ENCODE measurements around the gene ALLC.

The ALLC gene

DNA sequence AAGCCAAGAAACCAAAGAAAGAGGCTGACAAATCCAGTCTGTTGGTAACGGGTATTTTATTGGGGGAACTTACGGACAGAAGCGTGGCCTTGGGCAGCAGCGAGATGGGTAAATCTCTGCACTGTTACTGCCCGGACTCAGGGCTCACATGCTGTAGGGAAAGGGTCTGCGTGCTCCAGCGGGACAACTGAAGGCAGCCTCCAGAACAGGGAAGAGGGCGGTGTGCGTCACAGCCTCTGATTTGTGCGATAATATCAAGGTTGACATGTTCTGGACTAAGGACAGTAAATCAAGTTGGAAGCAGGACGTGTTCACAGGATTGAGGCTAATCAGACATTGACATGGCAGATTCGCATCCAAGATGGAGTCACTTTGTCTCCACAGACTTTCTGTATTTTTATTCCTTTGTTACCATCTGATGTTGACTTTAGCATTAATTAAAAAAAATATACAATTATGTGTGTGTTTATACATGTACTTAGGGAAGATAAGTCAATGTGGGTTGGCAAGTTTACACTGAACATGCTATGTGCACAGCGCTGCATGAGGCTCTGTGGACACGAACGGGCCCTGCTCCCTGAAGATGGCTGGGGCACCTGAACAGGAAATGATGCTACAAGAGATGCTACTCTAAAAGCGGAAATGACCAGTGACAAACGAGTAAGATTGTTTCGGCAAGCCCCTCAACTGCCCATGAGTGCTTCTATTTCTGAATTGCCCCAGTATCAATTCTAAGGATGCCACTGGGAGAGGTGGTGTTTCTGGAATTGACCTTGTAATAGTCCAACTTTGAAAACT, 22.7 kb downstream of the ALLC start:
- DNase-seq = no peak

DNA sequence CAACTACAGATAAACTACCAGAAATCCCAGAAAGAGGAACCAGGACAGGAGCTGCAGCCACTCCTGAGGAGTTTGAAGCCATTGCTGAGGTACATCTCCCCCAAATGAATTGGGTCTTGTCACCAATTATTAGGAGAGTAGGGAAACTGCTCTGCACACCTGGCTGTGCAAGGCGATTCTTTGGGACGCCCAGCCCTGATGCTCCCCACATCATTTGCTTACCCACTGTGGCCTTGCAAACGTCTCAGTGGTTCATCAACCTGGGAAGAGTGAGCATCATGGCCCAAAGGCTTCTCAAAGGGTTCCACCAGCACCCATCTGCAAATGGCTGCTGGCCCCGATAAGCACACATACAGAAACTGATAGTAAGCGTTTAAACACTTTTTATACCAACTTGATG, 23.6 kb downstream of the ALLC start:
- no peak for DNase-seq

DNA sequence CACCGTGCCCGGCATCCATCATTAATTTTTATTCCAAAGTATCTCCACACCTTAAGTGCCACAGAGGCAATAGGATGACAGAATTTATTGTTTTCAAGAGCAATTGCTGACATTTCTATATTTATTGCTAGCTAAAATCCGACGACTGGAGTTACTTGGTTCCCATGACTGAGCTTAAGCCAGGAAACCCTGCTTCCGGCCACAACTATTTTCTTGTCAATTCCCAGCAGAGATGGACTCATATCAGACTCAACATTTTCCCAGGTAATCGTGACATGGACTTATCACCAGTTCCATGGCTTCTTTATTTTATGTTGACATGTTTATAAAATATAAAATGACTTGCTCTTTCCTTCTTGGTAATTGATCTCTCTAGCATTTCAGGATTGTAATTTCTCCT, 24.8 kb downstream of the ALLC start:
- DNase-seq = no peak

DNA sequence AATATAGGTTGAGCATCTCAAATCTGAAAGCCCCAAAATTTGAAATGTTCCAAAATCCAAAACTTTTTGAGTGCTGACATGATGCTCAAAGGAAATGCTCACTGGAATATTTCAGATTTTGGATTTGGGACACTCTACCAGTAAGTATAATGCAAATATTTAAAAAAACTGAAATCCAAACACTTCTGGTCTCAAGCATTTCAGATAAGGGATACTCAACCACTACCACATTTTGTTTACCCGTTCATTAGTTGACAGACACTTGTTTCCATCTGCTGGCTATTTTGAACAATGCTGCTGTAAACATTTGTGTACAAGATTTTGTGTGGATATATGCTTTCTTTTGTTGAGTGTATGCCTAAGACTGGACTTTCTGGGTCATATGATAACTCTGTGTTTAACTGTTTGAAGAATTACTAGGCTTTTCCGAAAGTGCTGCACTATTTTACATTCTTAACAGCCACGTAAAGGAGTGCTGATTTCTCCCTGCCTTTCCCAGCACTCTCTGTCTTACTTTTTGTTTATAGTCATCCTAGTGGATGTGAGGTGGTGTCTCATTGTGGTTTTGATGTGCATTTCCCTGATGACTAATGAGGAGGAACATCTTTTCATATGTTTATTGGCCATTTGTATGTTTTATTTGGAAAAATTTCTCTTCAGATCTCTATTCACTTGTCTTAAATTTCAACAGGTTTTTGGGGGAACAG, 25.9 kb downstream of the ALLC start:
- DNase-seq = no peak

DNA sequence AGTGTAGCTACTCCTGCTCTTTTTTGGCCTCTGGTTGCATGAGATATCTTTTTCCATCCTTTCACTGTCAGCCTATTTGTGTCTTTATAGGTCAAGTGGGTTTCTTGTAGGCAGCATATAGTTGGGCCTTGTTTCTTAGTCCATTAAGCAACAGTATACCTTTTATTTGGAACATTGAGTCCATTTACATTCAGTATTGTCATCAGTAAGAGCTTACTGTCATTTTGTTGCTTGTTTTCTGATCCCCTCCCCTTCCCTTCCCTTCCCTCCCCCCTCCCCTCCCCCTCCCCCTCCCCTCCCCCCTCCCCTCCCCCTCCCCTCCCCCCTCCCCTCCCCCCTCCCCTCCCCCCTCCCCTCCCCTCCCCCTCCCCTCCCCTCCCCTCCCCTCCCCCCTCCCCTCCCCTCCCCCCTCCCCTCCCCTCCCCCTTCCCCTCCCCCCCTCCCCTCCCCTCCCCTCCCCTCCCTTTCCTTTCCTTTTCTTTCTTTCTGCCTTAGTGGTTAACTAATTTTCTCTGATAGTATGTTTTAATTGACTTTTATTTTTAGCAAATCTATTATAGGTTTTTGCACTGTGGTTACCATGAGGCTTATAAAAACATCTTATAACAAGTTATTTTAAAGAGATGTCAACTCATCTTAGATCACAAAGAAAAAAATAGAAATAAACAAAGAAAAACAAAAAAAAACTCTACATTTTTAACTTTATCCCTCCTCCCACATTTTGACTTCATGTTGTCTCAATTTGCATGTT, 32.2 kb downstream of the ALLC start:
- no peak for DNase-seq

DNA sequence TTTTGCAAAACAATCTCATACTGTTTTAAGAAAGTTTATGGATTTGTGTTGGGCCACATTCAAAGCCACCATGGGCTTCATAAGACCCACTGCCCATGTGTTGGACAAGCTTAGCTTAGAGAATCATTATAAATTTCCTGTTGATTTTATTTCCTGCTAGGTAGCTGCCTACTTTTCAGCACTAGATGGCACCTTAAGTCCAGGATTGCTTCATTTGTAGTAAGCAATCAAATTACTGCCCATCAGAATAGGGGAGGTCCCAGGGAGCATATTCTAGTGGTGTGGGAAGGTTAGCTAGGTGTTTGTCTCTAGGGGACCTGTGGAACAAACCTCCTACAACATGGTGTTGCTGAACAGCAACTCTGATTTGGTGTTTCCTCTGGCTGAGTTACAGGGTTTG, 34.4 kb downstream of the ALLC start:
- no peak for DNase-seq

DNA sequence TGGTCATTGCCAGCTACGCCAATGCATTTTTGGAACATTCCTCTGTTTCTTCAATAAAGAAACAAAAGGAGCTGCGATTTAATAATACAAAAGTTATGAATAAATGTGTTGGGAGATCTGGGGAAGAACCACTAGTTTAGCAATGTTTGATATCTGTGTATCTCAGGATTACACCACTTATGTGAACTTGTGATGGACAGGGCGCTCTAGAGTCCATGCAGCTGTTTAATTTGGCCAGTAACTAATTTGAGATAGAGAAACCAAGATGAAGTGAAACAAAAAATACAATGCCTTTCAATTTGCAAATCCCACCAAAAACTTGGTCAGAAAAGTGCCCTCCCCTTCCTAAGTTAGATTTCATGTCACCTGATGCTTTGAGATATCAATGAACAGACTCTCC, 38.5 kb downstream of the ALLC start:
- no peak for DNase-seq

DNA sequence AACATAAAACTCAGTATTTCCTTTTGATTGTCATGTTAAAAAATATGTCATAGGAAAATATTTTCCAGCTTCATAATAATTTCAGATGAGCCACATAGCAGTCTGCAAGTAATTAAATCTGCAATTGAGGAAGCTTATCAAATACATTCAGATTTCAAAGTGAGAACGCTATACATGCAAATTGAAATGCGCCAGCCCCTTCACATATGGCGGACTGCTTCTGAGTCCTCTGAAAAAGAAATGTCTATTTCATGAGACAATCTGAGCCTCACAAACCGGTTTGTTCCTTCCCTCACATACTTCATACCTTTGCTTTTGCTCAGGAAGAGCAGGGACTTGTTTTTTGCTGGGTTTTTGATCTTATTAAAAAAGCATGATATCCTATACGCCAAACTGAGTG, 43.1 kb downstream of the ALLC start:
- no peak for DNase-seq

DNA sequence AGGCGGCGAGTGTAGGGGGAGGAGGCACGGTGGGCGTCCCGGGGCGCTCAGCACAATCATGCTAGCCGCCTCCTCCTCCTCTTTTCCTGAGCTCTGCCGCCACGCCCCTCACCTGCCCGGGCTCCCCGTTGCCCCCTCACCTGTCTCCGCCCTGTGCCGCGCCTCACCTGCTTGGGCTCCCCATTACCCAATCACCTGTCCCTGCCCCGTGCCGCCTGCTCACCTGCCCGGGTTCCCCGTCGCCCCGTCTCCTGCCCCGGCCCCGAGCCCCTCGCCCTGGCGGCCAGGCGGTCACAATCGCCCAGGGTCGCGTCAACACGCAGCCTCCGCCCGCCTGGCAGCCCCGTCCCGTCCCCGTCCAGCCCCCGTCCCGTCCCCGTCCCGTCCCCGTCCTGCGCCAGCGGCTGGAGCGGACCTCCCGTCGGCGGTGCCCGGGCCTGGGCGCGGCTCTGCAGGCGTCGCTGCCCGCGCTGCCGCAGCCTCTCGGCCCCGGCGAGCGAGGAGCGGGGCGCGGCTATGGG, 45.3 kb downstream of the ALLC start, which contains the start of gene DCDC2C:
TSS of gene DCDC2C (plus strand) at position 340 of the 521 bp plus-strand sequence. CDS start at position 517, 177 bp downstream.
- no peak for DNase-seq

DNA sequence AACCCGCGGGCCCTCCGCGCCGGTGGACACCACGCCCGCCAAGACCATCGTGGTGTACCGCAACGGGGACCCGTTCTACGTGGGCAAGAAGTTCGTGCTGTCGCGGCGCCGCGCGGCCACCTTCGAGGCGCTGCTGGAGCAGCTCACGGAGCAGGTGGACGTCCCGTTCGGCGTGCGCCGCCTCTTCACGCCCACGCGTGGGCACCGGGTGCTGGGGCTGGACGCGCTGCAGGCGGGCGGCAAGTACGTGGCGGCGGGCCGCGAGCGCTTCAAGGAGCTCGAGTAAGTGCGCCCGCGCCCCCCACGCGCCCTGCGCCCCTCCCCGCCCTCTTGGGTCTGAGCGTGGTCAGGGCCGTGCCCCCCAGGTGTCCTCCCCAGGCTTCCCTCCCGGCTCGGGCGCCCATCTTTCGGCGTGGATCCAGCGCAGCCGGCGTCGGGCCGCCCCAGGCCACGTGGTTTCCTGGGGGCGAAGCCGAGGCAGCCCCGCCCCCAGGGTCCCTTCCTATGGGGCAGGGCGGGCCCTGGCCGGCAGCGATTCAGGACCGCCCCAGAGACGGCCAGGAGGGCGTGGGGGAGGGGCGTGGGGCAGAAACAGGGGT, 45.9 kb downstream of the ALLC start:
- no peak for DNase-seq

DNA sequence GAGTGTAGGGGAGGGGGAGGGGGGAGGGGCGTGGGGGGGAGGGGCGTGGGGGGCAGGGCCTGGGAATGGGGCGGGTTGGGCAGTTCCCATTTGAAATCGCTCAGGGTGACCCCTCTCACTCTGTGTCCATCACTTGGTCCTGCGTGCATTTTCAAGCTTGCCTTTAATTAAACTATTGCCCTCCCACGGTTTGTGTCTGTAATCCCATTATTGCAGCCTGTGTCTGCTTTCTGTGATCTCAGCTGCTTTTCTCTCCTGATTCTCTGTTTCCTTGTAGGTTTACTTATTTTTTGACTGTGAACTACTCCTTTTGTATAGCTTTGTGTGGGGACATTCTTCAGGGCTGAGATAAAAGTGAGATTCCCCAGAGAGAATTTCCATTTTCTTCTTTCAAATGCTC, 46.7 kb downstream of the ALLC start:
- DNase-seq = no peak

DNA sequence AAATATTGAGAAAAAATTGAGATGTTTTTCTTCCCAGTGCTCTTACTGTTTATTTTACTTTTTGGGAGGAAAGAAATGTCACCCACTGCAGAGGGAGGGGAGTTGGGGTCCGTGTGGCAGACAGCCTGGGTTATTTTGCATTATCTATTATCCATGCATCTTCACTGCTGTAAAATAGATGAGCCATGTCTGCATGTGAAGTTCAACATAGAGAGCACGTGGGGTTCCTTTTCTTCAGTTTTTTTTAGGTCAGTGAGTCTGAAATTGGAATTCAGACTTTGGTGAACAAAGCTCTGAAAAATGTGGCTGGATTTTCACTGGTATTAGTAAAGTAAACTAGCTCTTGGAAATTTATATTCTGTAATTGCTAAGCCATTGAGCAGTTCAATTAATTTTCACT, 47.8 kb downstream of the ALLC start:
- DNase-seq = no peak

DNA sequence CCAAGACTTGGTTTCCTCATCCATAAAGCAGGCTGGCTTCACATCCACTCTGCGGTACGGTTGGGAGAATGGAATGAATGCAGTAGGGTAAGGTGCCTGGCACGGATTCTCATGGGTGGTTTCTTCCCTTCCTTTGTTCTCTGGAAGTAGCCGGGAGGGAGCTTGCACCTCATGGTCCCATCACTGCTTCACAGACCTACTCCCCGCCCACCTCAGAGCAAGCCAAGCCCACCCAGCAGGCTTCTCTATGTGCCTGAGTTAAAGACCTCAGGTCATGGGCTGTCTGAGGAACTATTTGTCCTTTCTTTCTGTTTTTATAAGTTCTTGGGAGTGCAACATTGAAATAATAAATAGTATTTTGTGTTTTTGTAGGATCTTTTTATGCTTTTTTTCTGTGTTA, 48.9 kb downstream of the ALLC start:
- DNase-seq = no peak

DNA sequence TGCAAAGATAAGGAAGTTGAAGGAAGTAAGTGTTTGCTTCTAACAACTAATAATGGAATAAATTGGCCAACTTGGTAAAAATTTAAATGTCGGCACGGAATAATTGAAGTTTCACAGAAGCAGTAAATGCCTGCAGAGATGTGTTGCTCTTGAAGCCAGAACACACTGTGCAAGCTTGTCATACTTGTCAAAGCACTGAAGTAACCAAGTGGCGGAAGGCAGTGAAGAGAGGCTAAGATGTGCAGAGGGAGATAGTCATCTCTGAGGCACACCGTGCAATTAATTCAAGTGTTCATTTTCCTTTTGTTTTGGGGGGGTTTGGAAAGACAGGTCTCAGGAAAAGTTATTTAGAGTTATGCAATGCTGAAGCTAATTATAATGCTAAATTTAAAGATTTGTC, 50.6 kb downstream of the ALLC start:
- DNase-seq = no peak

DNA sequence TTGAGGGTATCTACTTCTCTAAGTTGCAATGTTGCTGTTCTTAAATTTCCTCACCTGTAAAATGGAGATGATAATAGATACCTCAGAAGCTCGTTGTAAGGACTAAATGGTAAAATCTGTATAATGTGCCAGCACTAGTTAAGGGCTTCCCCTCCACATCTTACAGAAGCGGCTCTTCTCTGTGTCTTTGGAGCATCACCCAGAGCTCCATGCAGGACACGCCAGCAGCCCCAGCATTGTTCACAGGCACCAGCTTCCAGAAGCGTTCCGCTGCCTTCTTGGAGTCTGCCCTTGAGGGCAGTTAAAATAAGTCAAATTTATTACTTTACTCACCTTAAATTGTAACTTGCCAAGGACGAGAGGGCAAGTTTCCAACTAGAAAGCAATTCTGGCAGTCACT, 51.2 kb downstream of the ALLC start:
- DNase-seq = no peak

DNA sequence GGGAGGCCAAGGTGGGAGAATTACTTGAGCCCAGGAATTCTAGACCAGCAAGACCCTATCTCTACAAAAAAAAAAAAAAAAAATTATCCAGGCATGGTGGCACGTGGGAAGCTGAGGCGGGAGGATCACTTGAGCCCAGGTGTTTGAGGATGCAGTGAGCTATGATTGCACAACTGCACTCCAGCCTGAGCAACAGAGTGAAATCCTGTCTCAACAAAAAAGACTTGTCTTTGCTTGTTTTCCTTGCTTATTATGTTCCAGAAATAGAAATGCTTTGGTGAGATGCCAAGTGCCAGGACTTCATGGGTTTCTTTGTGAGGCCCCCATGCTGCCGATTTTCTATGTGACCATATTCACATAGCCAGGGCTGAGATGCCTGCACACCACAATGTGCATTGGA, 54.4 kb downstream of the ALLC start:
- no peak for DNase-seq

DNA sequence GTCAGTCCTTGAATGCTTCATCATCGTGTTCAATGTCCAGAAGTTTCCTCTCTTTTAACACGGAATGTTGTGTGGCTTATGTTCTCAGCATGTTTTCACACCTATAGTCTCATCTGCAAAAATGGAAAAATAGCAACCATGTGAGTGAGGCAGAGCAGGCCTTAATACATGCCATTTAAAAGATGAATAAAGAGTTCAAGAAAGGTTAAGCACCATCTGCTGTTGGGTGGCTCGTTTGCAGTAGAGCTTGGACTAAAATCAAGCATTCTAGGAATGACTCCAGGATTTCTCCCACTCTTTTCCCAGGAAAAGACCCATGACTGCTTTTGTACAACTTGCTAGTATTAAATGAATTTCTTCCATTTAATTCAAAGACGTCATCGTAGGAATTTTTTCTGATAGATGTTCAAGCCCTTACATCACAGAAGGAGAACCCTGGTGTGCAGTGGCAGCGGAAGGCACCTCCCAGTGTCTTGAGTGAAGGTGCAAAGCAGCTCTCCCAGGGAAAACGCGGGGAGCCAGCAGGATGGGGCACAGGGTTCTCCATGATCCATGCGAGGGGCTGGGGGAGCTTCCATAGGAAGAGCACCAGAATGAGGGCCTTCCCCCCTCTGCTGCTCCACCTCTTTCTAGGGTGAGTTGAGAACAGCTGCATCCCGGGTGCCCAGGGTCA, 55.0 kb downstream of the ALLC start:
- no peak for DNase-seq

DNA sequence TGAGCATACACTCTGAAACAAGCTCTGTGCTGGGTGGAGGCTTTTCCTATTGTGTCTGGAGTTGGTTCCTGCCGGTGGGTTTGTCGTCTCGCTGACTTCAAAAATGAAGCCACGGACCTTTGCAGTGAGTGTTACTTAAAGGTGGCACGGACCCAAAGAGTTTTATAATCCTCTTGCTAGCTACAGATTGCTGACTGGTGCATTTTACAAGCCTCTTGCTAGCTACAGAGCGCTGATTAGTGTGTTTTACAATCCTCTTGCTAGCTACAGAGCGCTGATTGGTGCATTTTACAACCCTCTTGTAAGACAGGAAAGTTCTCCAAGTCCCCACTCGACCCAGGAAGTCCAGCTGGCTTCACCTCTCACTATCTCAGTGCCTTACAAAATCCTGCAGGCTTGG, 60.7 kb downstream of the ALLC start:
- no peak for DNase-seq

DNA sequence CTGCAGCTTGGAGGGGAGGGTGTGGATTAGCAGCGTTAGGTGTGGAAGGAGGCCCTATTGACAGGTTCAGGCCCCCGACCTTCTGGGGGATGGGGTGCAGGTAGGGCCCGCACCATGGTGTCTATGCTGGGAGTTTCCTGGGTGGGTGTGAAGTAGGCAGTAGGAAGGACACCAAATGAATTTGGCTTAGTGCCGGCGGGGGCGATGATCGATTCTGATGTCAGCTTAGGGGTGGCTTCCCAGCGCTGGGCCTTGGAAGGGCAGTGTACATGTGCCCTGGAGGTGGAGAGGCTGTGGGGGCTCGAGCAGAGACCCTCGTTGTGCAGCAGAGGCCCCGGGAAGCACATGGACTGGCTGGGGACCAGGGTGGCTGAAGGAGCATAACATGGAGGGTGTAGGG, 67.0 kb downstream of the ALLC start:
- no peak for DNase-seq

DNA sequence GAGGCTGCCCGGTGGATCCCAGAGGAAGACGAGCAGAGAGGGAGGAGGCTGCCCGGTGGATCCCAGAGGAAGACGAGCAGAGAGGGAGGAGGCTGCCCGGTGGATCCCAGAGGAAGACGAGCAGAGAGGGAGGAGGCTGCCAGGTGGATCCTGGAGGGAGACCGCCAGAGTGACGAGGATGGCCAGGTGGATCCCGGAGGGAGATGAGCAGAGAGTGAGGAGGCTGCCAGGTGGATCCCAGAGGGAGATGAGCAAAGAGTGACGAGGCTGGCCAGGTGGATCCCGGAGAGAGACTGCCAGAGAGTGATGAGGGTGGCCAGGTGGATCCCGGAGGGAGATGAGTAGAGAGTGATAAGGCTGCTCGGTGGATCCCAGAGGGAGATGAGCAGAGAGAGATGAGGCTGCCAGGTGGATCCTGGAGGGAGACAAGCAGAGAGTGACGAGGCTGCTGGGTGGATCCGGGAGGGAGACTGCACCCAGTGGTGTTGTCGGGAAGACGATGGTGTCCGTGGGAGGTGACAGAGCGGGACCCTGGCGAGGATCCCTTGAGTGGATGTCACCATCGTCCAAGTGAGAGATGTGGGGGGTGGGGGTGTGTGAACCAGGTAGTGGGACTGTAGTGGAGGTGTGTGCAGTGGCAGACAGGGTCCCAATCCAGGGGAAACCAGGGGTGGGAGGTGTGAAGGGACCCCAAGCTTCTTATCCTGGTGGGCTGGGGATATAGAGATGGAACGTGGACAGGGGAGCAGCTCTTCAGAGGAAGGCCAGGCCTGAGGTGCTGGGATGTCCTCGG, 67.7 kb downstream of the ALLC start:
- DNase-seq = no peak

DNA sequence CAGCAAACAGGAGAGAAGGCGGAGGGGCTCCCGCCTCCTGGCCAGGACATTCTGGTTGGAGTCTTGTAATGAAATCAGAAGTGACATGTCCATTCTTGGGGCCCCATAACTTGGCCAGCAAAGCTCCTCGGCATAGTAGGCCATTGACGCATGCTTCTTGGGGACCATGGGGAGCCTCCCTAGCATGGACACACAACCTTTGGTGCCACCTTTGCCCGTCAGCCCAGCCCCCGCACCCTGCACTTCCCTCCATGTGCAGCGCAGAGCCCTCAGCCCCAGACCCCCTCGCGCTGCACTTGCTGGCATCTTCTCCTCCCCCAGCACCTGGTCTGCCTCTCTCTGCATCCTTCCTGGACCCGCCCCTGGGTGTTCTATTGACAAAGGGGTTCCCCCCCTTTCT, 68.5 kb downstream of the ALLC start:
- DNase-seq = no peak
